GM18498 (cell line): ENCODE results near the gene HACE1.
"Not testable (repeated sequence)": the region's sequence is repeated elsewhere in the genome, so short reads cannot be mapped to it uniquely, and the experiment has no call there.

Source experiments
- ATAC-seq: cut with Tn5 transposase; IDR thresholded peaks from one replicate; pipeline ENCODE4 v1.9.1; 2021; ENCODE audit warnings: mild to moderate bottlenecking, moderate library complexity; ENCODE audit not compliant: unreplicated experiment

The HACE1 gene

DNA sequence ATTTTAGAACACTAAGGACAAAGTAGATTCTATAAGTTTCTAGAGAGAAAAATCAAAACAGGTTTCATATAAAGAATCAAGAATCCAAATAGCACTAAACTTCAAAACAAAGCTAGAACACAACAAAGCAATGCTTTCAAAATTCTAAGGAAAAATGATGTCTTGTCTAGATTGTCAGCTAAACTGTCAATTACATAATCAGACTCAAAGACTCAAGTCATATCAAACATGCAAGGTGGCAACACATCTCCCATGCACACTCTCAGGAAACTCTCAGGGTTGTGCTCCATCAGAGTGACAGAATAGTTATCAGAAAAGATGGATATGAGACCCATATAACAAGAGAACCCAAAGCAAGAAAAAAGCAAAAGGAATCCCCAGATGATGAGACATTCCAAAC lies 23.9 kb downstream of the HACE1 start:
- no peak for ATAC-seq

DNA sequence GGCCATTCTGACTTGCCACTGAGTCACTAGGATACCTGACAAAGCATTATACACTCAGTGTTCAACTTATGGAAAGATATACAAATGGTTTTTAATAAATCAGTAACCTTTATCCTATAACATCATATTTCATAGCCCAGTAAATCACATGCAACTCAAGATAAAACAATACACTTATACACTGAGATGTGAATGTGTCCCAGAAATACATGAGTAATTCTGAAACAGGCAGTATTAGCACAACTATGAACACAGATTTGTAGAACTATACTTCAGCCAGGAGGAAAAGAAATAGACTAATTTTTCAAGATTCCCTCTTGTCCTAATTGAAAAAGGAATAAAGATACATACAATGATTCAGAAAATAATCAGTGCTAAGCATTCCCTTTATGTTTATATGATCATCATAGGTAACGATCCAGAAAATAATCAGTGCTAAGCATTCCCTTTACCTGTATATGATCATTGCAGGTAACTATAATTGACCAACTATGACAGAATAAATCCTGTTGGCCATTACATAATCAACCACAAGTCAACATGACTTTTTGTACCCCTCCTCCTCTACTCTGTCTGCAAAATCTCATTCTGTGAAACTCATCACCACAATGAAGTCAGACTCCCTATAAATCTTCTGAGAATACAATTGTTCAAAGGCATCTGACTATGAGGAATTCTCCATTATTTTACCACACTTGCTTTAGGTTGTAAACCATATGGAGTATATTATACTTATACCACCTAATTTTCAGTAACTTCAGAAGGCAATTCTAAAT lies 30.3 kb downstream of the HACE1 start:
- ATAC-seq: no peak

DNA sequence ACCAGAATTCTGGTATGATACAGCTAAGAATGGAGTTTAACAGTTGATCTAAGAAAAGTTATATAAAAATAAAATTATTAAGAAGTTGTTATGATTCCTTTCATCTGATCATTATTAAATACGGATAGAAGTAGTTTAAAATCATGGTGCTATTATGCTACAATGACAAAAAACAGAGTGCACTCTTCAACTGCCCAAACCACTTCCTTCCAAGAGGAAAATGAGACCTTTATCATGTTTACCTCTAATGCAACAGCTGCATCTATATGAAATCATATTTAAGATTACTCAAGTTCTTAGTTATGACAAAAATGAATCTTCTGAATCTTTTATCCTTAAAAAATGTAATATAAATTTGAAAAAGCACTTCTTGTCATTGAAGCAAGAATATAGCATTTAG lies 31.2 kb downstream of the HACE1 start:
- ATAC-seq: no peak

DNA sequence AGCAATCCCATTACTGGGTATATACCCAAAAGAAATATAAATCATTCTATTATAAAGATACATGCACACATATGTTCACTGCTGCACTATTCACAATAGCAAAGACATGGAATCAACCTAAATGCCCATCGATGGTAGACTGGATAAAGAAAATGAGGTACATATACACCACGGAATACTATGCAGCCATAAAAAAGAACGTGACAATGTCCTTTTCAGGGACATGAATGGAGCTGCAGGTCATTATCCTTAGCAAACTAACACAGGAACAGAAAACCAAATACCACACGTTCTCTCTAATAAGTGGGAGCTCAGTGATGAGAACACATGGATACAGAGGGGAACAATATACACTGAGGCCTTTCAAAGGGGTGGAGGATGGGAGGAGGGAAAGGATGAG lies 38.9 kb downstream of the HACE1 start:
- not testable (repeated sequence) for ATAC-seq

DNA sequence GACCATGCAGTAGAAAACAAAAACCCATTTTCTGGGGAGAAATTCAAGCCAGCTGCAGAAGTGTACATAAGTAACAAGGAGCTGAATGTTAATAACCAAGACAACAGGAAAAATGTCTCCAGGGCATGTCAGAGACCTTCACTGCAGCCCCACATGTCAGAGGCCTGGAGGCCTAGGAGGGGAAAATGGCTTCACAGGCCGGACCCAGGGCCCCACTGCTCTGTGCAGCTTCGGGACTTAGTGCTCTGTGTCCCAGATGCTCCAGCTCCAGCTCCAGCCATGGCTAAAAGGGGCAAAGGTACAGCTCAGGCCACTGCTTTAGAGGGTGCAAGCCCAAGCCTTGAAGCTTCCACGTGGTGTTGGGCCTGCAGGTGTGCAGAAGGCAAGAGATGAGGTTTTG lies 43.6 kb downstream of the HACE1 start:
- no peak for ATAC-seq

DNA sequence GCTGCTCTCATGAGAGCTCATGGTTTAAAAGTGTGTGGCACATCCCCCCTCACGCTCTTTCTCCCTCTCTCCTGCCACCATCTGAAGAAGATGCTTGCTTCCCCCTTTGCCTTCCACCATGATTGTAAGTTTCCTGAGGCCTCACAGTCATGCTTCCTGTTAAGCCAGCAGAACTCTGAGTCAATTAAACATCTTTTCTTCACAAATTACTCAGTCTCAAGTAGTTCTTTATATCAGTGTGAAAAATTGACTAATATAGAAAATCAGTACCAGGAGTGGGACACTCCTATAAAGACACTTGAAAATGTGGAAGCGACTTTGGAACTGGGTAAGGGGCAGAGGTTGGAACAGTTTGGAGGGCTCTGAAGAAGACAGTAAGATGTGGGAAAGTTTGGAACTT lies 45.0 kb downstream of the HACE1 start:
- ATAC-seq: no peak

DNA sequence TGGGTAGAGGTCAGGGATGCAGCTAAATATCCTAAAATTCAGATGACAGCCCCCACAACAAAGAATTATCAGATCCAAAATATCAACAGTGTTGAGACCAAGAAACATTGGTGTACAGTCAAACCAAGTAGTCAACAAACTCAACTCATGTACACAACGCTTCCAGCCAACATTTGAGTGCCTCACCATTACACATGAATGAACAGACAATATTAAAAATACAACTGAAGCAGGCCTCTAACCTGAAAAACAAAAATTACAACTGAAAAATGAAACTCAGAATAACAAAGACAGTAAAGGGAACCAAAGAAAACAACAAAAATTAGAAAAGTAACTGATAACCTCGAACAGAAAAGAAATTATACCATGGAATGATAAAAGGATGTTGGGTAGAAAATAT lies 46.2 kb downstream of the HACE1 start:
- ATAC-seq: no peak

DNA sequence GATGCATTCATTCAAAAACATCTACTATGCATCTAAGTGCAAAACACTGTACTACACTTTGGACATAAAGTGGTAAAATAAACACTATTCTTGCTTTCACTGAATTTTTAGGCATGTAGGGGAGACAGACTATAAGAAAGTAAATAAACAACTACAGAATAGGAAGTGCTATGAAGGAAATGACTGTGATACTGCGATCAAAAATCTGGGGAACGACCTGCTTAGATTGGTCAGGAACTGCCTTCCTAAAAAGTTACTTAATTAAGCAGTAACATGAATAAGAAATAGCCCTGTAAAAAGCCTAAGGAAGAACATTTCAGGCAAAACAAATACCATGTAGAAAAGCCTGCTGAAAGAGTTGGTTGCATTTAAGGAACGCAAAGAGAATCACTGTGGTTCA lies 50.6 kb downstream of the HACE1 start:
- ATAC-seq: no peak

DNA sequence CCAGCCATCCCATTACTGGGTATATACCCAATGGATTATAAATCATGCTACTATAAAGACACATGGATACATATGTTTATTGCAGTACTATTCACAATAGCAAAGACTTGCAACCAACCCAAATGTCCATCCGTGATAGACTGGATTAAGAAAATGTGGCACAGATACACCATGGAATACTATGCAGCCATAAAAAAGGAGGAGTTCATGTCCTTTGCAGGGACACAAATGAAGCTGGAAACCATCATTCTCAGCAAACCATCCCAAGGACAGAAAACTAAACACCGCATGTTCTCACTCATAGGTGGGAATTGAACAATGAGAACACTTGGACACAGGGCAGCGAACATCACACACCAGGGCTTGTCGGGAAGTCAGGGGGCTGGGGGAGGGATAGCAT lies 54.4 kb downstream of the HACE1 start:
- not testable (repeated sequence) for ATAC-seq

DNA sequence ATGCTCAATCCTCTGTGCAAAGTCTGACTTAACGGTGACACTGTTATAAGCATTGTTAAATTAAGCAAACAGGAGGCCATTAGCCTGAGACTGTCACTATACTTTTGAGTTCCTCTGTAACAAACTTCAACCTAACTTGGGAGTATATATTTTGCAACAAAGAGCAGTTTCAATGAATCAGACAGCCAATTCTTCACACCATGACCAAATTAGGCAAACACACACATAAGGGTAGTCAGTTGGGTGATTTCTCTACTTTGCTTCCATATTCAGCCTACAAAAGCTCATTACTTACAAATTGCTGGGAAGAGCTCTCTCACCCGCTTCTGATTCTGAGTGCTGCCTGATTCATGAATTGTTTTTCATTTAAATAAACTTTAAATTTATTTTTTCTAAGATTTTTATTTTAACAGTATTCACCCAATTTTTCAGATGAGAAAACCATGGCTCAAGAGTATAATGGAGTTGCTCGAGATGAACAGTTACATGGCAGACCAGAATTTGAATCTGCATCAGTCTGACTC lies 60.5 kb downstream of the HACE1 start:
- ATAC-seq: no peak

DNA sequence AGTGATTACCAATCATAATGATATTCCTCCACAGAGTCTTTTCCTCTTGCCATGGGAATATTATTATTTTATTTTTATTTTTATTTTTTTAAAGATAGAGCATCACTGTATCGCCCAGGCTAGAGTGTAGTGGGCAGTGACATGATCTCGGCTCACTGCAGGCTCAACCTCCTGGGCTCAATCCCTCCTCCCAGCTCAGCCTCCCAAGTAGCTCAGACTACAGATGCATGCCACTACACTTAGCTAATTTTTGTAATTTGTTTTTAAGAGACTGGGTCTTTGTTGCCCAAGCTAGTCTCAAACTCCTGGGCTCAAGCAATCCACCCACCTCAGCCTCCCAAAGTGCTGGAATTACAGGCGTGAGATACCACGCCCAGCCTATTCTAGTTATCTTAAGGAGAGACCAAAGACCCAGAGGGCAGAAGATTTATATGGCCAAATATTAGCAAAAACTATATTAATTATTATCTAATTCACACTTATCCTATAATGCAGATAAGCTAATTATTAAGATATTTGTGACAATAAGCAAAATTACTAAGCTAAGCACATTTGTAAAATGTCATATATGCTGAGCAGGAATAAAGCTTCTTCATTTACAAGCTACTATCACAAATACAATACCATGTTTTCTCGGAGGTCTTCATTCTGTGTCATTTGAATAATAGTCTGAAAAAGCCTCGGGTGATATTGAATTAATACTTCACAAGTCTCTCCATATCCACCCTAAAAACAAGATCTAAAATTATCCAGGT lies 63.5 kb downstream of the HACE1 start:
- no peak for ATAC-seq

DNA sequence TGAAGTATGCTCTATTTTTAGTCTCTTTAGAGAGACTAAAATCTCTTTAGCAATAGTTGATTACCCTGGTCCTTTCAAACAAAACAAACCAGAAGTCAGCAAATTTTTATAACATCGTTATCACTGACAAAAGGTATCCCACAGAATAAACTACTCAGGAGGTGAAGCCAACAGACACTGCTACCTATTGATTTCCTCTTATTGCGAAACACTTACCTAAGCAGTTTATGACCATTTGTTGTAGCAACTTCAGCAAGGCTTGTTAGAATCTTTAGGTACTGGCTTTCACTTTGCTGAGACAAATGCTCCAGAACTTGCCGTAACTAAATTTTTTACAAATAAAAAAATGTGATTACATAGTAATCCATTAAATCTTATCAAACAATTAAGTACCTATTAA lies 64.4 kb downstream of the HACE1 start:
- ATAC-seq: no peak

DNA sequence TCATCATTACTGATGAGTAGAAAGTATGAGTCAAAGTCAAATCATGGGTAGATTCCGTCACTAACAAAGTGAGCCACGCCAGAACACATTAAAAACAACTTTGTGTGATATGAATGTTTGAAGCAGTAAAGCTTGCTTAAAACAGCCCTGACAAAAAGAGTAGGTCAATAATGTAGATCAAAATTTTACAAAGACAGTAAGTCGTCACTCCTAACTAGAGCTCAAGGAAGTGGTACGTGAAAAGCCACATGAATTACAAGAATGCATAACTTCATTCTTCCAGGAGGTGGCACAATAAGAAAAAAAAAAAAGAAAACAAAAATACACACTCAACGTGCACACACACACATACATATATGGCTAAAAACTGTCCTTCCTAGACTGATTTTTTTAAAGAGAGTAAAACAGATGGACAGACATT lies 69.9 kb downstream of the HACE1 start:
- peak; percentile 81 for ATAC-seq

DNA sequence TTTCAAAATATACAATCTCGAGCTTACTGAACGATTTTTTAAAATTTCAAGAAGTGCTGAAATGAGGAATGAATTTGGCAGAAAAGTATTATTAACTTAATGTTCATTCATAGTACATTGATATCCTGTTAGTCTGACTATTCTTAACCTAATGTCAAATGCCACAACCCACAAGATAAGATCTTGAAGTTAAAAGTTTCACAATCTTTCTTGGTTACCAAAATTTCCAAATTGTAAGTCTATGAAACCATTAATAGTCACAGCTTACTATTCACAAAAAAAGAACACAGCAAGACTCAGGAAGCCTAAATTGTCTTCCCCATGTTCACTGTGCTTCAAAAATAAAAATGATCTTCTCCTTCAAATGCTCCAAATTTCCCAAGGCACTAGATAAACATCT lies 71.3 kb downstream of the HACE1 start:
- ATAC-seq: no peak

DNA sequence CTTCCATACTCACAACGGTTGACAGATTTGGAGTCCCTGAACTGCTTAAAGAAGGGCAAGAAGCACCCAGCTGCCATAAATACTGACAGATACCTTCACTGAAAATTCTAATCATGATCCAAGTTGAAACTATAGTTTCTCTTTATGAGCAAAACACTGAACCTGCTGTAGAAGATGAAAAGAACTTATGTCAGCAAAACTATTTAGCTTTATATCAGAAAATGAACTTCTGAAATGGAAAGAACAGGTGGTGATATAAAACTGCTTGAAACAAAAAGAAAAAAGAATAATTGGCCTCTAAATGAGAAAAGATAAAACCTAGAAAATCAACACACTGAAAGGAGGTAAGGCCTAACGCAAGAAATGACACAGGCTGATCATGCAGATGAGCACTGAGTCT lies 72.4 kb downstream of the HACE1 start:
- ATAC-seq: no peak

DNA sequence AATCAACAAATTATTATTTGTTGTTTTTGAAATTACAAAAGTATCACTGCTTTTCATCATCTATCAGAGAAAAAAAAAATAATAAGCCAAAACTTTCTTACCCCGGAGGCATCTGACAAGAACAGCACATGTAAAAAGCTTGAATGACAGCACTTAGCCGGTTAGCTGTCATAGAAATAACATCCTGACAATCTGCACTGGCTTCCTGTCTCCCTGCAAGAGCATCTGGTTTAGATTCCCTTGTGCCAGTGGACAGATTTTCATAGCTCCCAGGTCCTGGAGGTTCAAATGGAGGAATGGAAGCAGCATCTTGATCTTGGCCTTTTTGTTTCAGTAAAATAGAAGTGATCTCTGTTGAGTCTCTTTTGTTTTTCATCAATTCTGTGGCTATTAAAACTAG lies 74.8 kb downstream of the HACE1 start:
- ATAC-seq: no peak

DNA sequence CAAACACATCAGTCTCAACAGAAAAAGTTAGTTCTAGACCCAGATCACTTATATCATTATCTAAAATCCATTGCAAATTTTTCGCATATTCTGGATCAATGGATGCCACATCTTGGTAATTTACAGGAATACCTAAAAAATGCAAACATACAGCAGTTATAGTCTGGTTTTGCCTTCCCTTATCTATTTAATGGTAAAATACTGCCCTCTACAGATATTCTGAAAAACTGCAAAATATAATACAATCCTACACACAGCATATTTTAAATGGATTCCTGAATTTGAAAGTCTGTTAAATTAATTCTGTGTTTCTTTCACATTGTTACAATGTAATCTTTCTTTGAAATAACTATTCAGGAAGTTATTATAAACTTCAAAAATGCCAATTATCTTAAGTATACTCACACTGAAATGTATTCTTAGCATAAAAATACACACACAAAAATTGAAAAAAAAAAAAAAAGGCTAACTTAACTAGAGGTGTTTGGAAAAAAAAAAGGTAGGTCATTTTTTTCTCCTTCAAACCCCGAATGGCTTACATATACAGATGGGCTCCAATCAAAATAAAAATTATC lies 88.4 kb downstream of the HACE1 start:
- peak; percentile 91 for ATAC-seq

DNA sequence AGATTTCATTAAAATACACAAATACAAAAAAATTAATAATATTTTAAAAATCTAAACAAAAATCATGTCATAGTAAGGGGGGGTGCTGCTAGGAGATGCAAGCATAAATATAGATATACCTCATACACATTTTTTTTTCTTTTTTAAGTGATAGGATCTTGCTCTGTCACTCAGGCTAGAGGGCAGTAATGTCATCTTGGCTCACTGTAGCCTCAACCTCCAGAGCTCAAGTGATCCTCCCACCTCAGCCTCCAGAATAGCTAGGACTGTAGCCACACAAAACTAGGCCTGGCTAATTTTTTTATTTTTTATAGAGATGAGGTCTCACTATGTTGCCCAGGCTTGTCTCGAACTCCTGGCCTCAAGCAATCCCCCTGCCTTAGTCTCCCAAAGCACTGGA lies 90.8 kb downstream of the HACE1 start:
- no peak for ATAC-seq

DNA sequence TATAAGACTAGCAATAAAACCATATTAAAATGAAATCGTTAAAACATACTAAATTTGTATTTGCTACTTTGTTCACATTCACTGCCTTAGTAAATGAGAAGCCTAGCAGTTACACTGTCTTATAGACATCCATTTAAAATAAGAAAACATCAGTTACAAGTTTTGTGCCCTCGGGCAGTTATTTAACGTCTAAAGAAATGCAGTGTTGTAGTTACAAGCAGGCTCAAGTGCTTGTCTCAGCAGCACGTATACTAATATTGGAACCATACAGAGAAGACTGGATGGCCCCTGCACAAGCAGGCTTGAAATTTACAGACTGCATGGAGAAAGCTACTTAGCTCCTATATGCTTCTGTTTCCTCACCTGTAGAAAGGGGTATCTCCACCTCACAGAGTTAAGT lies 93.1 kb downstream of the HACE1 start:
- ATAC-seq: no peak

DNA sequence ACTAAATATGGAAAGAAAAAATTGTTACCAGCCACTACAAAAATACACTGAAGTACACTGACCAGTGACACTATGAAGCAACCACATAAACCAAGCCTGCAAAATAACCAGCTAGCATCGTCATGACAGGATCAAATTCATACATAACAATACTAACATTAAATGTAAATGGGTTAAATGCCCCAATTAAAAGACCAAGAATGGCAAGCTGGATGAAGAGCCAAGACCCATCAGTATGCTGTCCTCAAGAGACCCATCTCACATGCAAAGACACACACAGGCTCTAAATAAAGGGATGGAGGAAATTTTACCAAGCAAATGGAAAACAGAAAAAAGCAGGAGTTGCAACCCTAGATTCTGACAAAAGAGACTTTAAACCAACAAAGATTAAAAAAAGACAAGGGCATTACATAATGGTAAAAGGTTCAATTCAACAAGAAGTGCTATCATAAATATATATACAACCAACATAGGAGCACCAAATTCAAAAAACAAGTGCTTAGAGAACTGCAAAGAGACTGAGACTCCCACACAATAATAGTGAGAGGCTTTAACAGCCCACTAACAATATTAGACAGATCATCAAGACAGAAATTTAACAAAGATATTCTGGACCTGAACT lies 104.8 kb downstream of the HACE1 start:
- no peak for ATAC-seq

DNA sequence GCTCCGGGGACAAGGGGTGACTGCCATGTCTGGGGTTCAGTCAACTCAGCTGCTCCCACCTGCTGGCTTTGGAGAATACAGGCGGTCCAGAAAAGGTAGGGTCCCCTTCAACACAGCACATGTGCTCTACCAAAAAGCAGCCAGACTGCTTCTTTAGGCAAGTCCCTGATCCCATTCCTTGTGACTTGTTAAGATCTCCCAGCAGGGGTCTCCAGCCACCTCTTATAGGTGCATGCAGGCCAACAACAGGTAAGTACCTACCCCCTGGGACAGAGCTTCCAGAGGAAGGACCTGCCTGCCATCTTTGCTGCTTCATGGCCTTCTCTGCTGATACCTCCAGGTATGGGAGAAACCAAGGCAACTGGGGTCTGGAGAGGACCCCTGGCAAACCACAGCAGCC lies 106.5 kb downstream of the HACE1 start:
- no peak for ATAC-seq
